ENCODE results near the gene EML1. TPM values are rescaled to one million over a fixed set of nuclear protein-coding genes. Genes with fewer than 3 reads are reported as not detected.

The EML1 gene
- total RNA-seq, 4 donors from 2014 or later, result 92.3 to 131 (median 119) TPM

DNA sequence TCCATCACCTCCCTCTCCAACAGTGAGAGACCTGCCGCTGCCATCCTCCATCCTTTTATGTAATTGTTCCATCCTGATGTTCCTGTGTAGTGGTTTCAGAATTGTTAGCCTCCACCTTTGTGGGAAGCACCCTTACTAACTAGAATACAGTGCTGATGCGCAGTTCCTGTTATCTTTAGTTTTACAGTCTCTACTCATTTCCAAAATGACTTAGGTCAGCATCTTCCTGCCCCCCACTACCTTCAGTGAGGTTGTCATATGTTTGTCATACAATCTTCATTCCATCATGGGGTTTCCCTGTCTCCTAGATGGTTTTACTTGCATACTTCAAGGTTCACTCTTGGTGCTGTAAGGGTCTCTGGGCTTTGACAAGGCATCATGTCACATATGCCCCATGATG is 69.8 kb downstream of the EML1 start:
- intact Hi-C loops (cut with DNase I), result no loop called here
- 98% methylated on average over 2 of the region's 2 CpGs for WGBS
- TF ChIP-seq POLR2A (IDR thresholded peaks at IDR 0.05; ENCODE audit: low read depth) (no peak), EP300 (IDR thresholded peaks at IDR 0.05) (no peak), CTCF (IDR thresholded peaks at IDR 0.05) (no peak), POLR2AphosphoS5 (IDR thresholded peaks at IDR 0.05) (no peak)

GRCh38 chr14:99865408-99865807 is 72.2 kb downstream of the EML1 start:
- no peaks in the 10 kb centered on the region for H3K27me3 ChIP-seq
- peaks cover 0 to 12% (median 0%) of the 10 kb centered on the region in 4 donors for H3K36me3 ChIP-seq
- TF ChIP-seq CTCF (IDR thresholded peaks at IDR 0.05) (no peak), POLR2AphosphoS5 (IDR thresholded peaks at IDR 0.05) (no peak), POLR2A (IDR thresholded peaks at IDR 0.05; ENCODE audit: low read depth) (no peak), EP300 (IDR thresholded peaks at IDR 0.05) (no peak)
- intact Hi-C loops (cut with DNase I), result no loop called here
- no peaks in the 10 kb centered on the region for H3K9me3 ChIP-seq
- 94% methylated on average over 2 of the region's 2 CpGs for WGBS
- H3K4me3 ChIP-seq, result no peak overlapping the region
- H3K4me1 ChIP-seq, result peaks cover 0 to under 1% (median 0%) of the 10 kb centered on the region in 4 donors
- peak; percentile 75 for DNase-seq (ENCODE audit: extremely low spot score)
- no peak overlapping the region for H3K27ac ChIP-seq (replicated peaks in 1 of 4)

More for the DNA sequence above, 69.8 kb downstream of the EML1 start:
- H3K27ac ChIP-seq (replicated peaks in 1 of 4), result no peak overlapping the region
- DNase-seq (ENCODE audit: extremely low spot score), result no peak
- H3K27me3 ChIP-seq, result no peaks in the 10 kb centered on the region
- peaks cover 0 to 8% (median 0%) of the 10 kb centered on the region in 4 donors for H3K4me1 ChIP-seq
- H3K36me3 ChIP-seq, result peaks cover 0 to 17% (median 2%) of the 10 kb centered on the region in 4 donors
- H3K9me3 ChIP-seq, result no peaks in the 10 kb centered on the region
- no peak overlapping the region for H3K4me3 ChIP-seq

DNA sequence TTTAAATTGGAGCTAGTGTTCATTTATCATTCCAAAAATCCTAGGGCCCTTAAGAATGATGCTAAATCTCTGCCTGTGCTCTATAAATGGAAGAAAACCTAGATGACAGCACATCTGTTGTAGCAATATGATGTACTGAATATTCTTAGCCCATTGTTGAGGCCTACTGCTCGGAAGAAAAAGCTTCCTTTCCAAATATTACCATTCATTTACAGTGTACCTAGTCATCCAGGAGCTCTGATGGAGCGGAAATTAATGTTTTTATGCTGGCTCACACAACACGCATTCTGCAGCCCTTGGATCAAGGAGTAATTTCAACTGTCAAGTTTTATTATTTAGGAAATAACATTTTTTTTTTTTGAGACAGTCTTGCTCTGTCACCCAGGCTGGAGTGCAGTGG is 77.4 kb downstream of the EML1 start:
- intact Hi-C loops (cut with DNase I), result no loop called here
- Histone ChIP-seq H3K27ac (replicated peaks in 1 of 4) (no peak overlapping the region), H3K4me1 (peaks cover 0 to 12% (median 7%) of the 10 kb centered on the region in 4 donors), H3K4me3 (no peak overlapping the region), H3K9me3 (no peaks in the 10 kb centered on the region), H3K36me3 (peaks cover 0 to 12% (median 0%) of the 10 kb centered on the region in 4 donors), H3K27me3 (no peaks in the 10 kb centered on the region)
- TF ChIP-seq POLR2AphosphoS5 (IDR thresholded peaks at IDR 0.05) (no peak), POLR2A (IDR thresholded peaks at IDR 0.05; ENCODE audit: low read depth) (no peak), CTCF (IDR thresholded peaks at IDR 0.05) (no peak)
- DNase-seq (ENCODE audit: extremely low spot score), result no peak
- 90% methylated on average over 3 of the region's 3 CpGs for WGBS

DNA sequence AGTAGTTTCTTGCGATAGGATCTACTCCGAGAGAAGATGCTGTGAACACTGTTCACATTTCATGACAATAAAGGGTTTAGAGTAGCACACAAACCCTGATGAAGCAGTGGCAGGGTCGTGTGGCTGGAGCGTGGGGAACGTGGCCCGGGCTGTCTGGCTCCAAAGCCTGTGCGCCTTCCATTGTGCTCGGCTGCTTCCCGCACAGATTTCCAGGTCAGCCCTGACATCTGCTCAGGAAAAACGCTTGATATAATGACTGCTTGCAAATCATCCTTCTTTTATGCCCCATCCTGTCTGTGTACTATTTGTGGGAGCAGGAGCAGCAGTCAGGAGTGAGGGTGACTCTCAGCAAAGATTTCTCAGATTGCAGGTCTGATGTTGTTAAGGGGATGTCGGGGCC is 78.6 kb downstream of the EML1 start:
- Histone ChIP-seq H3K27me3 (no peaks in the 10 kb centered on the region), H3K27ac (replicated peaks in 1 of 4) (no peak overlapping the region), H3K4me1 (peaks cover 0 to 15% (median 7%) of the 10 kb centered on the region in 4 donors), H3K36me3 (peaks cover 0 to 5% (median 0%) of the 10 kb centered on the region in 4 donors), H3K4me3 (no peak overlapping the region), H3K9me3 (no peaks in the 10 kb centered on the region)
- intact Hi-C loops (cut with DNase I), result no loop called here
- no peak for DNase-seq (ENCODE audit: extremely low spot score)
- TF ChIP-seq POLR2A (IDR thresholded peaks at IDR 0.05; ENCODE audit: low read depth), result no peak
- no peak for TF ChIP-seq CTCF (IDR thresholded peaks at IDR 0.05)
- no peak for TF ChIP-seq POLR2AphosphoS5 (IDR thresholded peaks at IDR 0.05)
- TF ChIP-seq EP300 (IDR thresholded peaks at IDR 0.05), result no peak
- 73% methylated on average over 11 of the region's 11 CpGs for WGBS

Measured in esophagus muscularis mucosa (tissue), 4 donors.